ENCODE results near the gene VRK1. TPM values are rescaled to one million over a fixed set of nuclear protein-coding genes. Genes with fewer than 3 reads are reported as not detected.

Gene VRK1
- total and polyA plus RNA-seq, 2 of the 8 experiments (the other 6 are each of a cell fraction or from before 2014, with no cell fraction given), result 24.2 to 64.8 TPM

DNA sequence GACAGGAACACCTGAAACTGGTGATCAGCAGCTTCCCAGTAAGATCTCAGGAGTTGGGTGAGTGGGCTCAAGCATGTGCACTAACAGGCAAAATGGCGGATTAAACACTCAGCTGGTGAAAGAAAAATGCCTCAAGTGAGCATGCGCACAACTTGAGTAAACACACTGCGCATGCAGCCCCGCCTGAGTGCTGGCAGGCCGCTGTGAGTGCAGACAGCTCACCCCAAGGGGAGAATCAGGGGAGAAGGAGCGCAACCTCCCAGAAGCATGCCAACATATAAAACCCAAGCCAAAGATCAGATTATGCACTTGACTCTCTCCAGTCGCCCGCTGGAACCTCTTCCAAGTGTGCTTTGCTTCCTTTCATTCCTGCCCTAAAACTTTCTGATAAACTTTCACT lies 125.8 kb downstream of the VRK1 start:
- H3K23ac ChIP-seq (ENCODE audit: insufficient read length), result no peak overlapping the region

More for the DNA sequence above, 125.8 kb downstream of the VRK1 start:
- Histone ChIP-seq H3K4me2 (ENCODE audit: insufficient read depth in 1 of 2, low read depth in 2 of 2, low read length in 2 of 2) (no peak overlapping the region), H3K18ac (ENCODE audit: extremely low read depth, low read length) (no peak overlapping the region), H3K56ac (replicated peaks; ENCODE audit: insufficient read length, low read depth, low read length) (no peak overlapping the region), H3K4ac (replicated peaks; ENCODE audit: insufficient read length, low read depth, low read length) (no peak overlapping the region), H3K14ac (ENCODE audit: insufficient read length) (no peak overlapping the region), H3K9ac (replicated peaks in 1 of 4; ENCODE audit: extremely low read depth in 1 of 4, low read depth in 3 of 4, low read length in 3 of 4) (no peak overlapping the region), H3K23me2 (ENCODE audit: low read depth, low read length) (no peaks in the 10 kb centered on the region), H3K4me3 (ENCODE audit: extremely low read depth in 1 of 4, insufficient read depth in 2 of 4, low read depth in 3 of 4, low read length in 4 of 4) (no peak overlapping the region), H2BK120ac (replicated peaks; ENCODE audit: low read depth, low read length) (no peak overlapping the region), H2BK5ac (ENCODE audit: low read depth, low read length) (no peak overlapping the region), H3K4me1 (replicated peaks in 1 of 4; ENCODE audit: control insufficient read depth in 3 of 4, insufficient read depth in 4 of 4, low read length in 3 of 4) (peaks cover 0 to 10% (median 2%) of the 10 kb centered on the region in 4 experiments; a peak in 3 of 7 replicates), H2AFZ (ENCODE audit: low read length) (no peak overlapping the region), H2BK12ac (ENCODE audit: low read depth, low read length) (no peak overlapping the region), H3K79me1 (ENCODE audit: low read depth, low read length) (no peaks in the 10 kb centered on the region), H2BK20ac (ENCODE audit: low read length) (no peak overlapping the region), H4K91ac (replicated peaks; ENCODE audit: insufficient read length, low read length) (no peak overlapping the region), H2AK5ac (ENCODE audit: low read depth, low read length) (no peak overlapping the region), H3K27me3 (replicated peaks in 1 of 4; ENCODE audit: control insufficient read depth in 3 of 4, extremely low read depth in 1 of 4, insufficient read depth in 3 of 4, low read length in 3 of 4) (no peaks in the 10 kb centered on the region), H2BK15ac (ENCODE audit: low read length) (no peak overlapping the region), H4K20me1 (replicated peaks in 1 of 2; ENCODE audit: control insufficient read depth in 1 of 2, insufficient read depth in 2 of 2, low read length in 2 of 2) (no peaks in the 10 kb centered on the region), H3K9me3 (ENCODE audit: insufficient read depth in 2 of 2, low read depth in 1 of 2, low read length in 1 of 2) (peaks cover 0 to 10% of the 10 kb centered on the region in 2 experiments; a peak in 2 of 4 replicates), H3K36me3 (ENCODE audit: control insufficient read depth in 2 of 4, insufficient read depth in 4 of 4, low read length in 3 of 4) (no peaks in the 10 kb centered on the region), H4K5ac (ENCODE audit: insufficient read length, low read depth, low read length) (no peak overlapping the region), H4K8ac (ENCODE audit: extremely low read depth, insufficient read depth, low read length) (no peak overlapping the region), H3K27ac (ENCODE audit: low read depth, low read length) (no peak overlapping the region), H3K79me2 (ENCODE audit: control insufficient read depth in 1 of 2, insufficient read depth in 2 of 2, low read length in 2 of 2) (no peaks in the 10 kb centered on the region)
- CTCF ChIA-PET (ENCODE audit: partially characterized antibody), result no interaction called here
- FAIRE-seq (no peak), DNase-seq (ENCODE audit: low read depth in 1 of 2, low spot score in 2 of 2) (no peak)
- TF ChIP-seq RFX5 (IDR thresholded peaks at IDR 0.05; ENCODE audit: borderline replicate concordance, low read depth, low read length), result no peak
- TF ChIP-seq FOSL1 (IDR thresholded peaks at IDR 0.05; ENCODE audit: insufficient read depth, low read depth, low read length), result no peak
- no peak for TF ChIP-seq NANOG (IDR thresholded peaks at IDR 0.05; ENCODE audit: insufficient read depth, low read depth, low read length, poor library complexity, severe bottlenecking)
- POLR2A ChIA-PET (ENCODE audit: partially characterized antibody), result no interaction called here
- WGBS, 2 experiments (ENCODE audit: extremely low coverage in 1 of 2, insufficient coverage in 1 of 2, insufficient read length in 1 of 2, insufficient replicate concordance in 2 of 2, low coverage in 1 of 2, low lambda C conversion rate in 2 of 2, missing lambda C conversion rate in 1 of 2), result 88% methylated on average over 8 of the region's 8 CpGs; no CpG with 5 or more reads in 1 of the 2 experiments

Measured in H1 (cell line).